Lower leg skin (tissue), 4 donors: Measurements from ENCODE around the gene PDIA6. TPM values are rescaled to one million over a fixed set of nuclear protein-coding genes. Genes with fewer than 3 reads are reported as not detected.

Experiments
- DNase-seq, 2 donors: peaks; one replicate each; pipeline ENCODE4 v3.0.0-alpha.2; 2019; ENCODE audit warnings: low spot score in 2 of 2
- H3K4me3 ChIP-seq: fragments of 200-600 bp; sonication (generic); 2 replicates; pipeline ENCODE4 v1.5.1; 2017; ENCODE audit warnings: mild to moderate bottlenecking, low read depth; ENCODE audit not compliant: poor library complexity, severe bottlenecking
- CTCF ChIP-seq, 3 donors: fragments of 450-650 bp; IDR thresholded peaks; one replicate each; pipeline ENCODE4 v1.5.1; 2016; ENCODE audit warnings: antibody characterized with exemption in 3 of 3, mild to moderate bottlenecking in 3 of 3, moderate library complexity in 2 of 3
- POLR2A ChIP-seq, 2 donors: fragments of 450-650 bp; IDR thresholded peaks; one replicate each; pipeline ENCODE4 v1.6.1; 2016 to 2017; ENCODE audit warnings: antibody characterized with exemption in 2 of 2, mild to moderate bottlenecking in 1 of 2, moderate library complexity in 1 of 2
- WGBS, 2 donors: methylation state at CpG; one replicate each; pipeline ENCODE4 v1.1.5; 2018; 5-methylcytosine and 5-hydroxymethylcytosine counted together
- intact Hi-C: fragments of 100-400 bp; cut with DNase I; formaldehyde crosslinking; loops from one replicate; pipeline ENCODE4 v1.15.0; 2023; ENCODE audit warnings: low total_unique reads
- total RNA-seq, 4 donors: library from RNA; depleted of rRNA; stranded (reverse); fragments of >200 nt; gene quantifications; one replicate each; pipeline ENCODE4 v1.1.0, GENCODE V29; 2016

The PDIA6 gene
- total RNA-seq, 4 donors from 2014 or later = 50.5 to 97.7 (median 73.7) TPM

GRCh38 chr2:10835052-10835970 is 22.7 kb upstream of the PDIA6 start:
- DNase-seq = no peak
- intact Hi-C loops = loop anchor here (10.0 kb wide), 1 partner anchor 609 kb away; no protein-coding TSS in a partner anchor
- WGBS, 2 donors = 45 to 46% methylated on average over 28 to 48 of the region's 48 CpGs

GRCh38 chr2:10834068-10834655 is 21.6 kb upstream of the PDIA6 start:
- 76 to 77% methylated on average over 8 of the region's 8 CpGs for WGBS, 2 donors
- no peak overlapping the region for H3K4me3 ChIP-seq
- intact Hi-C loops = loop anchor here (5.0 to 10.0 kb wide), 2 partner anchors 288 to 611 kb away; no protein-coding TSS in a partner anchor
- TF ChIP-seq CTCF (IDR thresholded peaks at IDR 0.05) (no peak), POLR2A (IDR thresholded peaks at IDR 0.05) (no peak)
- DNase-seq = no peak

More at GRCh38 chr2:10835052-10835970, 22.7 kb upstream of the PDIA6 start:
- TF ChIP-seq POLR2A (IDR thresholded peaks at IDR 0.05) = no peak
- TF ChIP-seq CTCF (IDR thresholded peaks at IDR 0.05) = no peak
- H3K4me3 ChIP-seq = no peak overlapping the region

- intact Hi-C loops = loop anchor here (5.0 to 10.0 kb wide), 2 partner anchors 289 to 612 kb away; no protein-coding TSS in a partner anchor
- no peak for DNase-seq
- H3K4me3 ChIP-seq = no peak overlapping the region
- TF ChIP-seq POLR2A (IDR thresholded peaks at IDR 0.05) (no peak), CTCF (IDR thresholded peaks at IDR 0.05) (no peak)
- 68 to 77% methylated on average over 6 to 10 of the region's 10 CpGs for WGBS, 2 donors
These were observed 20.4 kb upstream of the PDIA6 start for GRCh38 chr2:10833021-10833420.

- intact Hi-C loops = loop anchor here (5.0 to 10.0 kb wide), 2 partner anchors 290 to 612 kb away; no protein-coding TSS in a partner anchor
- 12 to 15% methylated on average over 29 to 30 of the region's 30 CpGs for WGBS, 2 donors
- peak; percentile 54 to 95 for DNase-seq
- no peak overlapping the region for H3K4me3 ChIP-seq
- no peak for TF ChIP-seq POLR2A (IDR thresholded peaks at IDR 0.05)
- TF ChIP-seq CTCF (IDR thresholded peaks at IDR 0.05) = peak in 1 of 3 donors; percentile 94
These were observed 19.8 kb upstream of the PDIA6 start for GRCh38 chr2:10832203-10832936.

GRCh38 chr2:10831400-10831985 is 18.9 kb upstream of the PDIA6 start:
- 66 to 73% methylated on average over 15 to 16 of the region's 16 CpGs for WGBS, 2 donors
- TF ChIP-seq POLR2A (IDR thresholded peaks at IDR 0.05) (no peak), CTCF (IDR thresholded peaks at IDR 0.05) (no peak)
- intact Hi-C loops = loop anchor here (5.0 to 10.0 kb wide), 2 partner anchors 291 to 613 kb away; no protein-coding TSS in a partner anchor
- no peak overlapping the region for H3K4me3 ChIP-seq
- DNase-seq = no peak
